ENCODE data around the gene IL6. TPM values are rescaled to one million over a fixed set of nuclear protein-coding genes. Genes with fewer than 3 reads are reported as not detected.
"Not testable (repeated sequence)": the region's sequence is repeated elsewhere in the genome, so short reads cannot be mapped to it uniquely, and the experiment has no call there.

IL6 gene
- total and polyA plus RNA-seq, 2 of the 8 experiments (the other 6 are each of a cell fraction or from before 2014, with no cell fraction given) = 0.12 to 0.41 TPM

DNA sequence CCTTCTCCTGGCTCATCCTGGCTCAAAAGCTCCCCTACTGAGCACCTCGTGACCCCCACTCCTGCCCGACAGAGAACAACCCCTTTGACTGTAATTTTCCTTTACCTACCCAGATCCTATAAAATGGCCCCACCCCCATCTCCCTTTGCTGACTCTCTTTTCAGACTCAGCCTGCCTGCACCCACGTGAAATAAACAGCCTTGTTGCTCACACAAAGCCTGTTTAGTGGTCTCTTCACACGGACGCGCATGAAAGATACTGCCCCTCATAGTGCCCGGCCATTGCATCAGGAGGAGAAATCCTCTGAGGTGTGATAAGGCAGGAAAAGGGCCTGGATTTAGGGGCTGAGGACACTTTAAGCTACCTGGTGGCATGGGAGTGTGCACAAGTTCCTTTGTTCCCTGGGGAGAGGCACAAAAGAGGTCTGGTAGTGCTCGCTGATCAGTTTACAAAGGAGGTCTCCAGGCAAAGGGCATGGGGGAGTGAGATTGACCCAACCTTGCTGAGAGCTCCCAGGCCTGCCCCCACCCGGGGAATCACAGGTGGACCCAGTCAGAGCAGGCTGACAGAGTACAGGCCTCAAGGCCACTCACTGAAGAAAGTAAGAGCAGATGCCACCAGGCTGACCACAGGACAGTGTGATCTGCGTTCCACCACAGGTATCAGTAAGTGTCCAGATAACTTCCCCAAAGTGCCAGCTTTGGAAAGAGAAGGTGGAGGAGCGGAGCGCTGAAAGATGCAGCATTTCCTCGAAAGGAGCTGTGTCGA lies 17.8 kb upstream of the IL6 start:
- H3K79me1 ChIP-seq (ENCODE audit: low read depth, low read length); H3K4me3 ChIP-seq (ENCODE audit: extremely low read depth in 1 of 4, insufficient read depth in 2 of 4, low read depth in 3 of 4, low read length in 4 of 4); H4K8ac ChIP-seq (ENCODE audit: extremely low read depth, insufficient read depth, low read length); H3K23me2 ChIP-seq (ENCODE audit: low read depth, low read length); H3K23ac ChIP-seq (ENCODE audit: insufficient read length); H3K27me3 ChIP-seq (replicated peaks in 1 of 4; ENCODE audit: control insufficient read depth in 3 of 4, extremely low read depth in 1 of 4, insufficient read depth in 3 of 4, low read length in 3 of 4); FAIRE-seq; H3K14ac ChIP-seq (ENCODE audit: insufficient read length); H3K36me3 ChIP-seq (ENCODE audit: control insufficient read depth in 2 of 4, insufficient read depth in 4 of 4, low read length in 3 of 4); H4K20me1 ChIP-seq (replicated peaks in 1 of 2; ENCODE audit: control insufficient read depth in 1 of 2, insufficient read depth in 2 of 2, low read length in 2 of 2); H3K9me3 ChIP-seq (ENCODE audit: insufficient read depth in 2 of 2, low read depth in 1 of 2, low read length in 1 of 2); H2BK15ac ChIP-seq (ENCODE audit: low read length); H3K4me1 ChIP-seq (replicated peaks in 1 of 4; ENCODE audit: control insufficient read depth in 3 of 4, insufficient read depth in 4 of 4, low read length in 3 of 4); H3K79me2 ChIP-seq (ENCODE audit: control insufficient read depth in 1 of 2, insufficient read depth in 2 of 2, low read length in 2 of 2): not testable (repeated sequence)
- H3K18ac ChIP-seq (ENCODE audit: extremely low read depth, low read length) = peak overlapping the region; percentile 40
- H3K4me2 ChIP-seq (ENCODE audit: insufficient read depth in 1 of 2, low read depth in 2 of 2, low read length in 2 of 2) = peak overlapping the region; percentile 3 to 21; a peak in 1 of 4 replicates
- peak in 1 of 2 experiments; percentile 63 for DNase-seq (ENCODE audit: low read depth in 1 of 2, low spot score in 2 of 2)
- peak overlapping the region; percentile 77 for H2BK12ac ChIP-seq (ENCODE audit: low read depth, low read length)
- WGBS, 2 experiments (ENCODE audit: extremely low coverage in 1 of 2, insufficient coverage in 1 of 2, insufficient read length in 1 of 2, insufficient replicate concordance in 2 of 2, low coverage in 1 of 2, low lambda C conversion rate in 2 of 2, missing lambda C conversion rate in 1 of 2) = 60% methylated on average over 13 of the region's 14 CpGs; no CpG with 5 or more reads in 1 of the 2 experiments
- H4K91ac ChIP-seq (replicated peaks; ENCODE audit: insufficient read length, low read length) = peak overlapping the region; percentile 57
- H3K56ac ChIP-seq (replicated peaks; ENCODE audit: insufficient read length, low read depth, low read length) = peak overlapping the region; percentile 69
- H3K4ac ChIP-seq (replicated peaks; ENCODE audit: insufficient read length, low read depth, low read length) = peak overlapping the region; percentile 42
- peak overlapping the region; percentile 68; the same call in 1 of the 2 replicates for H2AK5ac ChIP-seq (ENCODE audit: low read depth, low read length)
- H4K5ac ChIP-seq (ENCODE audit: insufficient read length, low read depth, low read length) = peak overlapping the region; percentile 2
- peak overlapping the region; percentile 98 for H2BK5ac ChIP-seq (ENCODE audit: low read depth, low read length)
- ChIA-PET POLR2A (ENCODE audit: partially characterized antibody) (interaction anchor here (0.6 to 3.4 kb wide), 9 partner anchors 9 to 173 kb away, joined by 3 to 10 read pairs (median 3); partner anchors contain the start of gene IL6), CTCF (ENCODE audit: partially characterized antibody) (interaction anchor here (1.0 to 4.3 kb wide), 7 partner anchors 16 to 148 kb away, joined by 3 to 36 read pairs (median 5); partner anchors contain the start of gene IL6)
- H3K27ac ChIP-seq (ENCODE audit: low read depth, low read length) = peak overlapping the region; percentile 62; the same call in 1 of the 2 replicates
- H2BK20ac ChIP-seq (ENCODE audit: low read length) = peak overlapping the region; percentile 84
- H2BK120ac ChIP-seq (replicated peaks; ENCODE audit: low read depth, low read length) = peak overlapping the region; percentile 63
- H2AFZ ChIP-seq (ENCODE audit: low read length) = peak overlapping the region; percentile 17; the same call in 1 of the 2 replicates
- TF ChIP-seq EGR1 (IDR thresholded peaks at IDR 0.05; ENCODE audit: borderline replicate concordance, low read depth, low read length) = 0 out of 2 replicates have a peak, but pooled peaks have one; percentile 18
- 0 out of 2 replicates have a peak, but pooled peaks have one; percentile 21 for TF ChIP-seq TAF1 (IDR thresholded peaks at IDR 0.05; ENCODE audit: low read depth, low read length)
- peak in 1 of 2 experiments; percentile 5; a peak in 1 of 4 replicates for TF ChIP-seq RAD21 (IDR thresholded peaks at IDR 0.05 in 1 of 2, conservative IDR thresholded peaks at IDR 0.05 in 1 of 2; ENCODE audit: low read depth in 2 of 2, low read length in 2 of 2)
- peak overlapping the region in 2 of 4 experiments; percentile 5 to 11; a peak in 2 of 7 replicates for H3K9ac ChIP-seq (replicated peaks in 1 of 4; ENCODE audit: extremely low read depth in 1 of 4, low read depth in 3 of 4, low read length in 3 of 4)
